ENCODE data around the gene SLC16A4. TPM values are rescaled to one million over a fixed set of nuclear protein-coding genes. Genes with fewer than 3 reads are reported as not detected.
A peak's percentile ranks its signal among the peaks of the same experiment; 100 is the strongest.

SLC16A4 gene
- total and polyA plus RNA-seq, 10 of the 15 experiments (the other 5 are each of a cell fraction or from before 2014, with no cell fraction given): 0.13 to 2.2 (median 0.26) TPM; not detected in 1

DNA sequence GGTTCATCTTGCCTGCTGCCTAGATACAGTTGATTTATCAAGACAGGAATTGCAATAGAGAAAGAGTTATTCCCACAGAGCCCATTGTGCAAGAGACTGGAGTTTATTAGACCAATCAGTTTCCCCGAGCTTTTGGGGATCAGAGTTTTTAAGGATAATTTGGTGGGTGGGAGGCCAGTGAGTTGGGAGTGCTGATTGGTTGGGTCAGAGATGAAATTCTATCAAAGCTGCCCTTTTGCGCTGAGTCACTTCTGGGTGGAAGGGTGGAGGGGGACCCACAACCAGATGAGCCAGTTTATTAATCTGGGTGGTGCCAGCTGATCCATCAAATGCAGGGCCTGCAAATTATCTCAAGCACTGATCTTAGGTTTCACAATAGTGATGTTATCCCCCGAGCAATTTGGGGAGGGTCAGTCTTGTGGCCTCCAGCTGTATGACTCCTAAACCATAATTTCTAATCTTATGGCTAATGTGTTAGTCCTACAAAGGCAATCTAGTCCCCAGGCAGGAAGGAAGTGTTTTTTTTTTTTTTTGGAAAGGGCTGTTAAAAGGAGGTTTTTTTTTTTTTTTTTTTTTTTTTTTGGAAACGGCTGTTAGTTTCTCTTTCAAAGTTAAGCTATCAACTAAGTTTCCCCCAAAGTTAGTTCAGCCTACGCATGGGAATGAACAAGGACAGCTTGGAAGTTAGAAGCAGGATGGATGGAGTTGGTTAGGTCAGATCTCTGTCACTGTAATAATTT, 7.4 kb downstream of the SLC16A4 start:
- Histone ChIP-seq H3K36me3 (ENCODE audit: control insufficient read depth in 2 of 2, insufficient read depth in 2 of 2, low read length in 1 of 2) (no peaks in the 10 kb centered on the region), H3K4me1 (ENCODE audit: control insufficient read depth, insufficient read depth, low read length) (peaks cover 25% of the 10 kb centered on the region)
- intact Hi-C loops (cut with micrococcal nuclease; ENCODE audit: unreplicated experiment): no loop called here

More for the DNA sequence above, 7.4 kb downstream of the SLC16A4 start:
- Histone ChIP-seq H3K27ac (ENCODE audit: control insufficient read depth, insufficient read depth) (peak overlapping the region; percentile 69), H3K9me3 (replicated peaks; ENCODE audit: control insufficient read depth, insufficient read depth, low read length) (no peaks in the 10 kb centered on the region), H4K20me1 (ENCODE audit: control insufficient read depth, insufficient read depth) (no peaks in the 10 kb centered on the region), H2AFZ (ENCODE audit: control insufficient read depth, low read depth, low read length) (peak overlapping the region; percentile 25; the same call in 1 of the 2 replicates), H3K27me3 (replicated peaks in 1 of 2; ENCODE audit: control insufficient read depth in 2 of 2, insufficient read depth in 2 of 2, low read length in 1 of 2) (no peaks in the 10 kb centered on the region), H3K79me2 (ENCODE audit: control insufficient read depth, insufficient read depth, low read length) (no peaks in the 10 kb centered on the region), H3K4me2 (ENCODE audit: control insufficient read depth, insufficient read depth) (peak overlapping the region; percentile 91), H3K9ac (ENCODE audit: control insufficient read depth, insufficient read depth, low read length) (no peak overlapping the region), H3K4me3 (no peak overlapping the region)
- SMC1A ChIA-PET (ENCODE audit: uncharacterized antibody, unreplicated experiment): interaction anchor here (0.6 to 5.0 kb wide), 10 partner anchors 16 to 92 kb away, joined by 3 to 37 read pairs (median 5); partner anchors contain the start of genes LAMTOR5 and RBM15
- DNase-seq (ENCODE audit: low read depth, low spot score) (no peak), ATAC-seq (no peak), FAIRE-seq (no peak)
- no TSS peak for BruUV-seq (replicated peaks)
- WGBS (ENCODE audit: insufficient coverage, insufficient replicate concordance, low lambda C conversion rate, missing lambda C conversion rate): 75% methylated on average over 4 of the region's 5 CpGs
- in situ Hi-C loops (cut with MboI): no loop called here
- no peak for TF ChIP-seq SMARCA5 (IDR thresholded peaks at IDR 0.05)
- TF ChIP-seq SKIL (IDR thresholded peaks at IDR 0.05; ENCODE audit: low read depth, poor library complexity, severe bottlenecking): no peak
- TF ChIP-seq ZNF384 (IDR thresholded peaks at IDR 0.05; ENCODE audit: borderline replicate concordance, low read depth, low read length): peak; percentile 40; the same call in 1 of the 2 replicates
- TF ChIP-seq JUNB (IDR thresholded peaks at IDR 0.05): no peak
- CTCF ChIA-PET: interaction anchor here (0.7 to 4.8 kb wide), 11 partner anchors 11 to 176 kb away, joined by 3 to 21 read pairs (median 5); partner anchors contain the start of gene RBM15
- RAD21 ChIA-PET (ENCODE audit: unreplicated experiment): interaction anchor here (1.0 to 3.7 kb wide), 4 partner anchors 20 to 176 kb away, joined by 3 to 35 read pairs (median 16); partner anchors contain the start of gene RBM15
- POLR2A ChIA-PET: interaction anchor here (0.6 to 3.3 kb wide), 11 partner anchors 13 to 1629 kb away, joined by 3 to 28 read pairs (median 7); partner anchors contain the start of gene RBM15
